Measurements from ENCODE around the gene EMID1.
A peak's percentile ranks its signal among the peaks of the same experiment; 100 is the strongest.

Gene EMID1

DNA sequence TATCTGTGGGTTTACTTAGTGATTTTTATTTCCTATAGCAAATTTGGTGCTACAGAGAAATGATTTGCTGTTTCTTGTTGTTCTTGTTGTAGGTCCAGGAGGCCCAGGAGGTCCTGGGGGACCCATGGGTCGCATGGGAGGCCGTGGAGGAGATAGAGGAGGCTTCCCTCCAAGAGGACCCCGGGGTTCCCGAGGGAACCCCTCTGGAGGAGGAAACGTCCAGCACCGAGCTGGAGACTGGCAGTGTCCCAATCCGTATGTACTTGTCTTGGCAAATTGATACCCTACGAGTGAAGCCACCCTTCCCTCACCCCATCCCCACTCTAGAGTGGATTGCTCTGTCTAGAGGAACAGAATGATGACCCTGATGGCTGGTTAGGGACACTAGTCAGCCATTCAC is 92.9 kb downstream of the EMID1 start:
- no peak for DNase-seq

DNA sequence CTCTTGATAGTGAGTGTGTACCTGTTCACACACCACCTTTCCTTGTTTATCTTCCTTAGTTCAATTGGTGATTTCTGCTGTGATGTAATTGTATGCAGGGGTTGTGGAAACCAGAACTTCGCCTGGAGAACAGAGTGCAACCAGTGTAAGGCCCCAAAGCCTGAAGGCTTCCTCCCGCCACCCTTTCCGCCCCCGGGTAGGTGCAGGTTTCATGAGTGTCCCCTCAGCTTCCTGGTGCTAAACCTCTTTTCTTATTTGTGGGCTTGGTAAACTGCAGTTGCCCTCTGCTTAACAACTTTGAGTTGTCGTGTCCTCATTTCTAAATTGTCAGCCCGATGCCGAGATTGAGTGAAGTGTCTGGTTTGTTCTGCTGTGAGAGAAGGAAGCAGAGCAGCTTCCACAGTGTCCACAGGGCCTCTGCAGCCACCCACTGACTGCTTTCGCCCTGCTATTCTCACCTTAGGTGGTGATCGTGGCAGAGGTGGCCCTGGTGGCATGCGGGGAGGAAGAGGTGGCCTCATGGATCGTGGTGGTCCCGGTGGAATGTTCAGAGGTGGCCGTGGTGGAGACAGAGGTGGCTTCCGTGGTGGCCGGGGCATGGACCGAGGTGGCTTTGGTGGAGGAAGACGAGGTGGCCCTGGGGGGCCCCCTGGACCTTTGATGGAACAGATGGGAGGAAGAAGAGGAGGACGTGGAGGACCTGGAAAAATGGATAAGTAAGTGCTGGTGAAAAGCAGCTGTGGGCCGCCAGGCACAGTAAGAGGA is 93.6 kb downstream of the EMID1 start:
- no peak for DNase-seq

DNA sequence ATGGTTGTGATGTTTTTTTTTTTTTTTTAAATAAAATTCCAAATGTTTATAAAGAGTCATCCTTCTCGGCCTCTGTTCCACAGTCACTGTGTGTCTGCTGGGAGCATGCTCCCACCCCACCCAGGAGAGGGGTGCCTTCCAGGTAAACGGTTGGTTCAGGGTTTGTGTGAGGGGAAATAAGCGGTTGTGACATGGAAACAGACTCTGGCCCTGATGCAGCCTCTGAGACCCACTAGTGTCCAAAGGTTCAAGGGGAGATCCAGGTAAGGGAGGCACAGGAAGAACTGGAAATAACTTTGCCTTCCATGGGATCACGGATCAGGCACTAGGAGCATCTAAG is 94.7 kb downstream of the EMID1 start:
- DNase-seq, result no peak

DNA sequence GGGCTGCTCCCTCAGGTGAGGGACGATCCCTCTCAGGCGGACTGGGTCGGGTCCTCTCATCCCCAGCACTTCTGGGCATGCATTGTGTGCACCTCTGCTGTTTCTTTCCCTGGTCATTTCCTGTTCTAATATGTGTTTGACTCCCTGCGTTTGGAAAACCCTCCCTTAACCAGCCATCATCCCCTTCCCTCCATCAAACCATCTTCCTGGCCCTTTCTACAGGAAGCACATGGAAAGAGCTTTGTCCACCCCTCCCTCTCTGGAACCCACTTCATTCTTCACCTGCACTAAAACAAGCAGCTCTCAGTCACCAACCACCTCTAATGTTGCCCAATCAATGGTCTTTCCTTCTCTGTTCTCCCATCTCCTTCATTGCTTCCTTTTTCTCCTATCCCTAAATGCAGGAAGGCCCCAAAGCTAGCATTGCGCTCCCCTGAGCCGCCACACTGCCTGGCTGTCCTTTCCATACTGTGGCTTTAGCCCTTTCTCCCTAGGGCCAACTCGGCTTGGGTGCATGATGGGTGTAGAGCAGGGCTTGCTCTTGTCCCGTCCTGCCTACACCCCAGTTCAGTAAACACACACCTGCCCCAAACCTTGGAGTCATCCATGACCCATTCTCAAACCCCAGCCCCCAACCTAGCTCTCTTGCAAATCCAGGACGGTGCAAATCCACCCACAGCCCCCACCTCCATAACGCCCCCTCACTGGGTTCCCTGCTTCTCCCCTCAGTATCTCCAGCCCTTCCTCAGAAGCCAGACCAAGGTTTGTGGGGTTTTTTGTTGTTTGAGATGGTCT is 95.3 kb downstream of the EMID1 start:
- no peak for DNase-seq

DNA sequence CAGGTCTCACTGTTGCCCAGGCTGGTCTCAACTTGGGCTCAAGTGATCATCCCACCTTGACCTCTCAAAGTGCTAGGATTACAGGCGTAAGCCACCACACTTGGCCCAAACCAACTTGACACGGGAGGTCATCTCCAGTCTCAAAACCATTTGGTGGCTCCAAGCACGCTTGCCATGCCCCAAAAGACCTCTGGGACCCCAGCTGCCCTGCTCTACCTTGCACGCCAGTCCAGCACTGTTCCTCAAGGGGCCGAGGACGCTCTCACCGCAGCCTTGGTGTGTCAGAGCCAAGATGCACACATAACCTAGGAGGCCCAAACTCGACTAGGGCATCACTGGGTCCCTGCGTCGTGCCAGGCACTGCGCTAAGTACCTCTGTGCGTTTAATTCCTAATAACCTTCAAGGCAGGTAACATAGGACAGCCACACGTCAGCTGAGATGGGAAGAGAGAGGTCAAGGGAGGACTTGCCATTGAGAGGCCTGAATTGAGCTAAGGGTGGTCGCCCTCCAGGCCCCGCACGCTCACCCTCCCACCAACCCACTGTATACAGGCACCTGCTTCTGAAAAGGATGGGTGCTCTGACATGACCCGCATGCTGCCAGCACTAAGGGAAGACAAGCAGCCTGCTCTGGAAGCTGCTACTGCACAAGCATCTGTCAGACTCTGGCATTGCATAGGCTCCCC is 96.2 kb downstream of the EMID1 start:
- DNase-seq, result no peak

DNA sequence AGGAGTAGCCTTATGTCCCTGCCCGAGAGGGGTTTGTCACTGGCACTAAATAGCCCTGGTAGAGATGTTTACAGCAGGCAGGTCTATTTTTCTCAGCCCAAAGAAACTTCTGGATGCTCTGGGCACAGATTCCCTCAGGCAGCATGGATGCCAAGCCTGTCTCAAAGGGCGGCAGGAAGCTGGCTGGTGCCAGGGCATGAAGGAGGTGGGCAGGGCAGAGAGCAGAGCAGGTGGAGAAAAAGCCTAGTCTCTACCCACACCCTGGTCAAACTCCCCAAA is 96.6 kb downstream of the EMID1 start:
- no peak for DNase-seq

DNA sequence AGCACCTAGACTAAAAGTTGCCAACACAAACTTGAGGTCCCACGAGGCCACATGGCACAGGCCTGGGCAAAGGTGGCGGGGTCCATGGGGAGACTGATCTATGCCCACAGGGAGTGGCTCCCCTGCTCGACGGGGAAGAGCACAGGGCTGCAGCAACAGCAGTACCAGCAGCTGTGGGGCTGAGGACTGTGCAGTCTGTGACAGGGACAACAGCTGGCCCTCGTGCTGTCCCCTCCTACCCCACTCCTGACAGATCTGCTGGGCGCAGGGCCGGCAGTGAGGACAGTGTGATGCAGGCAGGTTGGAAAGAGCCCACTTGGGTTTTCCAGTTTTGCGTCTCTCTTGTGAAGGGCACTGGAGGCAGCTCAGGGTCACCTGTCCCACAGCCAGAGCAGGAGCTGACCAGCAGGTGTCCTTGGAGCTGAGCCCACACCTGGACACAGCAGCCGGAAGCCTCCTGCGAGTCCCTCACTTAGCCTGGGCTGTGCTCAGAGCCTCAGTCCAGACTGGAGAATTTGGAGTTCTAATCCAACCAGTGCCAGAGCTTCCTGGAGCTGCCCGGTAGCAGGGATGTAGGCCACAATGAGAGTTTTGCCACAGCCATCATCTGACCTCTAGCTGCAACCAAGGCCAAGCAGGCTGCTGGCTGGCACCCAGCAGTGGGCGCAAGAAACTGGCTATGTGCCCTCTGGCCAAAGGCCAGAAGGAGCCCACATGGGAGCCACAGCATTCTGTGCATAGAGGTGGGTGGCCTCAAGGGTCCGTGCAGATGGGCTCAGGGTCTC is 97.2 kb downstream of the EMID1 start:
- DNase-seq, result peak; percentile 7

DNA sequence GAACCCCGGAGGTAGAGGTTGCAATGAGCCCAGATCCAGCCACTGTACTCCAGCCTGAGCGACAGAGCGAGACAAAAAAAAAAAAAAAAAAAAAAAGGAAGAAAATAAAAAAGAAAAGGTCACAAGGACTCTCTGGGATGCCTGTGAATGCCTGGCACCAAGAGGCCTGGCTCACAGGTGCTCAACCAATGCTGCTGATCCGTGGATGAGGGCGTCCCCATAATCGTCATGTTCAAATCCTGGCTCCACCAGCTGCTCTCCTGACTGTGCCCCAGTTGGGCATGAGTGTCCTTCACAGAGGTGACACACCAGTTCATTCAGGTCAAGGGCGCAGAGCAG is 100.1 kb downstream of the EMID1 start:
- DNase-seq, result no peak

DNA sequence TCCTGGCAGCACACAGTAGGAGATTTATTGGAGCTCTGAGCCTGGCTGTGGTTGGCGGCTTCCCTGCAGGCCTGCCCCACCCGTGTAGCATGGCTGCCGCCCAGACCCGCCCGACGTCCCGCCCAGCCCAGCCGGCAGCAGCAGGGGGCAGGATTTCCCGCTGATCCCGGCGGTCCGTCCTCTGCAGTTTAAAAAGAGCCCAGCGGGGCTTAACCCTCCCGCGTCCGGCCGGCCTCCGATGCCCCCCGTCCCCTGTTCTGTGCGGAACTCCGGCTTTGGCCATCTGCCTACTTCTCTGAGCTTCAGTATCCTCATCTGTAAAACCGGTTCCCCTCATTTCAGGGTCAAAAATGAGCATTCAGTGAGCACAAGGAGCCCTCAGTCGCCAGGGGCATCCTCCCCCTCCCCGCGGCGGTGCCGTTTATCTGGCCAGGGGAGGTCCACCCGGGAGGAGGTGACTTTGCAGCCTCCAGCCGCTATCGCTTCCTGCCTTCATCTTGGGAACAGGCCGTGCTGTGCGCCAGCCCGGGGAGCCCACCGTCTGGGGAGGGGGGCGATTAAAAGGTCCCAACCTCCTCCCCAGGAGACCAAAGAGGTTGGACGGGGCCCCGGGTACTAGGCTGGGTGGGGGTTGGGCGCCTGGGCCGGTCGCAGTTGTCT is 100.6 kb downstream of the EMID1 start, which contains the start of gene GAS2L1:
GAS2L1 (plus strand) TSS at position 476 of the 660 bp plus-strand sequence. CDS start 1,456 bp downstream, outside the sequence.
- no peak for DNase-seq

DNA sequence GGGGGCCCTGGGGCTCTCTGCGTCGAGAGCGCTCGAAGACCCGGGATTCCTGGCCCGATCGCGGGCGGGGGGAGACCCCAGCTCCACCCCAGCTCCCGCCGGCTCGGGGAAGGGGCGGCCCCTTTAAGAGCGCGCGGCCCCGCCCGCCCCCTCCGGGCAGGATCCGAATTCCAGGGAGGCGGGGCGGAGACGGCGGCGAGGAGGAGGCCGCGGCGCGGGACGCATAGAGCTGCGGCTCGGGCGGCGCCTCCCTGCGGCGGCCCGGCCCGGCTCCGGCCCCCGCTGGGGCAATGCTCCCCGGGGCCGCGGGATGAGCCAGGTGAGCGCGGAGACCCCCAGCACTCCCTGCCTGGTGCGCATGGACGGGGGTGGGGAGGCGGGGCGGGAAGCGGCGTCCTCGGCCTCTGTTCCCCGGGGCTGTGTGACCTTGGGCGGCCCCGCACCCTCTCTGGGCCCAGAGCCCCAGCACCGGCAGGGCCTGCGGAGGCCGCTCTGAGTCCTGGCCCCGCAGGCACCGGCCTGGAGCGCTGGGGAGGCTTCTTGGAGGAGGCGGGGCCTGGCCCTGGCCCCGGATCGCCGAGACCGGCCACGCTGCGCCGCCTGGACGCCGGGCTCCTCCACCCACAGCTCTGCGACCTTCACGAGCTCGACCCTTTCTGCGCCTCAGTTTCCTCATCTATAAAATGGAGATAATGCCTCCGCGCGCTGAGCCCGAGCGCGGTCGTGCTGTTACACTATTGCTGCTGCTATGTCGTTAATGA is 101.3 kb downstream of the EMID1 start:
- no peak for DNase-seq

DNA sequence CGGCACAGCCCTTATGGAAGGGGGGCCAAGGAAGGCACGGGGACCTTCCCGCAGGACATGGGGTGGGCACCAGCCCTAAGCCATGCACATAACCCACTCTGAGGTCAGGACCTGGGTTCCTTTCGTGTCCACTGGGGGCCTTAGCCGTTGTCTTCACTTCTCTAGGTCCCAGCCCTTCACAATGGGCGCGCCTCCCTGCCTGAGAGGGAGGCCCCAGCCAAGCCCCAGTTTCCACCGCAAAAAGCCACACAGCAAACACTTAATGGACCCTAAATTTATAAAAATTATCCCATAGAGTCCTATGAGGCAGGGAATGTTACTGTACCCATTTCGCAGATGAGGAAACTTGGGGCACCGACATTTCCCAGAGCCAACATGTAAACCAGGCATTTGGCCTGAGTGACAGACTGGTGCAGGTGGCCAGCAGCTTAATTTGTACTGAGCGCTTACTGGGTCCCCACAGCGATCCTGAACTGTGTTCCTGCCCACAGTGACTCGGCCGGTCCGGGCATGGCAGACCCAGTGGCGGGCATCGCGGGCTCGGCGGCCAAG is 102.0 kb downstream of the EMID1 start:
- no peak for DNase-seq

DNA sequence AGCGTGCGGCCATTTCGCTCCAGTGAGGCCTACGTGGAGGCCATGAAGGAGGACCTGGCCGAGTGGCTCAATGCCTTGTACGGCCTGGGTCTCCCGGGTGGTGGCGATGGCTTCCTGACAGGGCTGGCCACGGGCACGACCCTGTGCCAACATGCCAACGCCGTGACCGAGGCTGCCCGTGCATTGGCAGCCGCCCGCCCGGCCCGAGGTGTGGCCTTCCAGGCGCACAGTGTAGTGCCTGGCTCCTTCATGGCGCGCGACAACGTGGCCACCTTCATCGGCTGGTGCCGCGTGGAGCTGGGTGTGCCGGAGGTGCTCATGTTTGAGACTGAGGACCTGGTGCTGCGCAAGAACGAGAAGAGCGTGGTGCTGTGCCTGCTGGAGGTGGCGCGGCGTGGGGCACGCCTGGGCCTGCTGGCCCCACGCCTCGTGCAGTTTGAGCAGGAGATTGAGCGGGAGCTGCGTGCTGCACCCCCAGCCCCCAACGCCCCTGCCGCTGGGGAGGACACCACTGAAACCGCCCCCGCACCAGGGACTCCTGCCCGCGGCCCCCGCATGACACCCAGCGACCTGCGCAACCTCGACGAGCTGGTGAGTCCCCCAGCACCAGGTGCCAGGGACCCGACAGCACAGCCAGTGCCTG is 102.6 kb downstream of the EMID1 start:
- no peak for DNase-seq

DNA sequence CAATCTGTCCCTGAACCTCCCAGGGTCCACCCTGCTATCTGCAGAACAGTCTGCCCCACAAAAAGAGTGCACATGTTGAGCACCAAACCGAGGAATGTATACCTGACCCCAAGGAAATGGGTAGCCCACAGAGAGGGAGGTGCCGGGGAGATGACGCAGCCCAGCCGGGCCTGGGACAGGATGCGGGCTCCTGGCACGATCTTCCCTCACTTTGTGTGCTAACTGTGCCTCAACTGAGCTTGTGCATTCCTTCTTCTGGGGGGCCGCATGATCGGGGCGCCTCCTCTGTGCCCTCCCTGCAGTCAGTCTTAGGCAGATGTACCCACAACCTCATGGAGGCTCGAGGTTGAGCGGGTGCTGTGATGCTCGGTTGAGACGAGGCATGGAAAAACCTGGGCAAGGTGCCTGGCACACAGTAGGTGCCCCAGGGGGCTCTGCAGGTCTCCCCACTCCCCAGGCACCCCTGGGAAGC is 103.1 kb downstream of the EMID1 start:
- no peak for DNase-seq
